Forelimb muscle (tissue), 1 donor: ENCODE results near the gene CPEB3. TPM values are rescaled to one million over a fixed set of nuclear protein-coding genes. Genes with fewer than 3 reads are reported as not detected.

Experiments
- DNase-seq: peaks from one replicate; pipeline ENCODE4 v3.0.0-alpha.2; 2013; ENCODE audit warnings: low read depth
- polyA plus RNA-seq: library from polyadenylated mRNA; unstranded; fragments of 120-200 nt; gene quantifications from one replicate; pipeline ENCODE4 v1.2.1, GENCODE V29; 2013; ENCODE audit not compliant: insufficient read length

The CPEB3 gene
- polyA plus RNA-seq, 1 donor = 3.7 TPM

DNA sequence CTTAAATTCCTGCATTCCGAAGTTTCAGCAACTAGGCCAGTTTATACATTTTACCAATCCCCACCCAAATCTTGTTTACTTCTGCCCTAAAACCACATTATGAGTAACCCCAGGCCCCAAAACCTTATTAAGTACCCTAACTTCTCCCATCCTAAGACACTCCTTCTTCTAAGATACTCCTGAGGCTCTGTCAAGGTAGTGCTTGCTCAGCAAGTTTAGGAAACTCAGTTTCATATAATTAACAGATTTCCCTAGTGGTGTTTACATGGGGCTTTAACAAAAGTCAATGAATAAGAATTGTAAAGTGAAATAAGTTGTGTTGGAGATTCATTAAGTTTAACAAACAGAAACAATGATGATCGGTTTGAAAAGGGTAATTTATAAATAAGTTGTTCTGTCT, 77.8 kb downstream of the CPEB3 start:
- DNase-seq = no peak

DNA sequence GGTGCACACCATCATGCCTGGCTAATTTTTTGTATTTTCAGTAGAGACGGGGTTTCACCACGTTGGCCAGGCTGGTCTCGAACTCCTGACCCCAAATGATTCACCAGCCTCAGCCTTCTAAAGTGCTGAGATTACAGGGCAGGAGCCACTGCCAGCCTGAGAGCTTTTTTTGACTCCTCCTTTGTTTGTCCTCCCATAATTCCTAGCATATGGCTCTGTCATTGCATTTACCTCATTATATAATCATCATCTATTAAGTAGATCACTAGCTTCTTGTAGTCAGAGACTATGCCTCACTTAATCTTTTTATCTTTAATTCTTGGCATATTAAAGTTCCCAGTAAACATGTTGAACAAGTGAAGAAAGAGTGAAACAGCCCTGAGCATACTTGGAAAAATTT, 82.1 kb downstream of the CPEB3 start:
- DNase-seq = no peak

DNA sequence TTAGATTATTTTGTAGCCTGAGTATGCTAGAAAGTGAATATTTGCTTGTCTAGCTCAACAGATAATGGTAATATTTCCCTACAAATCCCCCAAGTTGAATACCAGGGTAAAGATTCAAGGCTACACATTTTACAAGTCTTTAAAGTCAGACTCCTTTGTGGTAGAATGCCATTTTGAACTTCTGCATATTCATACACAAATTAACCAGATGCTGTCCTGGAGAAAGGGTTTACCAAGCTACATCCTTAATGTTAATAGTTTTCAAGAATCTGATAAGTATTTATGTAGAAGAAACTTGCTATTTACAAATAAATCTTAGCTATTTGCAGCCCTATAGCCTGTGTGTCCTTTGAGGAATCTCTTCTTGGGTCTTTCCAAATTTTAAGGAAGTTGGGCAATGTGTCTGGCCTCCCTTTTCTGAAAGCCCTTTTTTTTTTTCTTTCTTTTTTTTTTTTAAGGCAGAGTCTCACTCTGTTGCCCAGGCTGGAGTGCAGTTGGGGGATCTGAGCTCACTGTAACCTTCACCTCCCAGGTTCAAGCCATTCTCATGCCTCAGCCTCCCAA, 82.6 kb downstream of the CPEB3 start:
- no peak for DNase-seq

DNA sequence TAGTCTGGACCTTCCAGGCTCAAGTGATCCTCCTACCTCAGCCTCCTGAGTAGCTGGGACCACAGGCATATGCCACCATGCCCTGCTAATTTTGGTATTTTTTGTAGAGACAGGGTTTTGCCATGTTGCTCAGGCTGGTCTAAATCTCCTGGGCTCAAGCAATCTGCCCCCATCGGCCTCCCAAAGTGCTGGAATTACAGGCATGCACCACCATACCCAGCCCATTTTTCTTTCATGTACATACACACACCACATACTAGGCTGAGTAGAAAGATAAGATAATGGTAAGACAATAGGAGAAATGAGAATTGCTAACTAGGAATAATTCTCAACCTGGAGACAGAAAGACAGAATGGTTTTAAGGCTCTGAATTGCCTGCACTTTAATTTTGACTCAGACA, 83.8 kb downstream of the CPEB3 start:
- DNase-seq = no peak

DNA sequence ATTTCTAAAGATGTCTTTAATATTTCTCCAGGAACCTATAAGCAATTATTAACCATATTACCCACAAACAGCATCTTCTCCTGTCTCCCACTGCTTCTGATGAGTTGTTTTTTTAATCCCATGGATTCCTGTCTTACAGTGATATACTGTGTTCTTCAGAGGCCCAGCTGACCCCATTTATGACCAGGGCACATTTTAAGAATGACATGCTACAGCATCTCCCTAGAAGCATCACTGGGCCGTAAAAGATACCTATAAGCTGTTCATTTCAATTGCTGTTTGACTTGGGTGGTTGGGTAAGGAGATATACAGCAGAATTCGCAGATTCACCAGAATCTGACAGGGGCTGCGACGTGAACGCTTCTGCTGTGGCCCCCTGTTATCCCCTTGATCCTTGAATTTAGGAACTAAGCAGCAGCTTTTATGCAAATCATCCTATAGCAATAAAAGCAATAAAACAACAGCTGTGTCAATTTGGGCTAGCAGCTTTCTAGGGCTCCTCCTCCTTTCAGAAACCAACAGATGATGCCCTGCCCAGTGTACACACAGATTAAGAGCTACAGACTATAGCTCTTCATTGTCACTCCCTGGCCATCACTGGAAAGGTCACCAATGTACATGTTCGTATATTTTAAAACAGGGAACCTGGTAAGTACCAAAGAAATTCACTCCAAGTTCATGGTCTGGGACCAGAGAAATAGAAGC, 86.8 kb downstream of the CPEB3 start:
- no peak for DNase-seq

DNA sequence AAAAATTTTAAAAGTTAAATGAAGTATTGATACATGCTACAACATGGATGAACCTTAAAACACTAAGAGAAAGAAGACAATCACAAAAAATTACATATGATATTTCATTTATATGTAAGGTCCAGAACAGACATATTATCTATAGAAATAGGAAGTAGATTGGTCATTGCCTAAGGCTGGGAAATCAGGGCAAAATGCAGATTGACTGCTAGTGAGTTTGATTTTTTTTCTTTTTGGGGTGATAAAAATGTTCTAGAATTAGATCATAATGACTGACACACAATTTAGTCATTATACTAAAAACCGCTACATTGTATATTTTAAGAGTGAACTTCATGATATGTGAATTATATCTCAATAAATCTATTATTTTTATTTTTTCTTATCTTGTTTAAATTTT, 88.3 kb downstream of the CPEB3 start:
- no peak for DNase-seq

DNA sequence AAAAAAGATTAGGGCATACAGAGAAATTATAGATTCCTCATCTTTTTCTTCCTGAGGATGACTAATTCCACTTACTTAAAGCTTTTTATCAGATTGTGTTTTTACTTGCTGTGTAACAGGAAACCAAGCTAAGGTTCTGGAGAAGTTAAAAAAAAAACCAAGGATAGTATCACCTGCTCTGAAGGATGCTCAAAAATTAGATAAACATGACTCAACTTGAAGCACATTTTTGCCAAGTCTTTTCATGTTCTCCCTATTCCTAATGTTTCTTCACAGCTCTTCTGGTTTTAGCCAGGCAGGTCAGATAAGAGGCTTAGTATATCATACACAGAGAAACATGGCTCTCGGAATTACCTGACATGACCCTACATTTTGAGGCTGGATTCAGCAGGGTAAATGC, 90.3 kb downstream of the CPEB3 start:
- DNase-seq = no peak

DNA sequence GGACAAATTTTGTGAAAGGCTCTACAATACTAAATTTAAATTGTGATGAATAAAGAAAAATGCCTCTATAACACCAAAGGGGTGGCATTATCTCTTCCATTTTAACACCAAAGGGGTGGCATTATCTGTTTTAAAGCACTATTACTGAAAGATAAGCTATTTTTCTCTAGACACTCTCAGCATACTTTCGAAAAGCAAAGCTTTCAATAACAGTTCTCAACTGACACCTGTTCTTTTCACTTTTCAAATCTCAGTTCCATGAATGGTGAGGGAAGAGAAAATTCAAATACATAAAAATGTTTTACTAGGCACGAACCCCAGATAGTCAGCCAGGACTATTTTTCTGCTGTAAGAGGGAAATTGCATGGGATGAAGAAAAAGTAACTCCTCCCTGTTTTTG, 103.8 kb downstream of the CPEB3 start:
- DNase-seq = no peak

DNA sequence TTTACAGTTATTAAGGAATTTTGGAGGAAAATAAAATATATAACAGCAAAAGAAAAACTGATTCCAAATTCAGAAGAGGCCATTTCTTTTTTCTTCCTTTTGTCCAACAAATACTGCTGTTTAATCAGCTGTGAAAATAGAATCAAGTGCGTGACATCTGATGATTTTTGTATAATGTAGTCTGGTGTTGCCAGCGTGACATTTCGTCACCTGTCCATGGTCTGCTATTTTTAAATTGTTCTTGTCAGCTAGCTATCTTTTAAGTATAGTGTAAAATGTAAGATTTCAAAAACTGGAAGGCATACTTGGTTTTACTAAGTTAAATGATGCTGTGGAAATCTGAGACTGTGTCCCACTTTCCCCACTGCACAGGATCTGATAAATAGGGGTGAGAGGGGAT, 105.9 kb downstream of the CPEB3 start:
- no peak for DNase-seq

DNA sequence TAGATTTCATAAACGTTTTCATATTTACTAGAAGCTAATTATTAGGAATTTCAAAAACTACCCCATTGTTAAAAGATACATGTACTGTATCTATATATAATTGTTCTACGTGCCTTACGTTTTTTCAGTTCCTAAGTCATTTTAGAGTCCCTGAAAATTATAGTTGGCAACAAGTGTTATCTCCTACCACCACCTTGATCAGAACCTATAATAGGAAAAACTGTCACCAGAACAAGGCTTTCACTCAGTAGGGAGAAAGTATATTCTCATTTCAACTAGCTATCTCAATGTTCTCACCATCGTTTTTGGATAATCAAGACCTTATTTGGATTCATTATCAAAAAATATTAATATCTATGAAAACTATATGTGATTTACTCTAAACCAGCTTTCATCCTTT, 107.7 kb downstream of the CPEB3 start:
- DNase-seq = no peak

DNA sequence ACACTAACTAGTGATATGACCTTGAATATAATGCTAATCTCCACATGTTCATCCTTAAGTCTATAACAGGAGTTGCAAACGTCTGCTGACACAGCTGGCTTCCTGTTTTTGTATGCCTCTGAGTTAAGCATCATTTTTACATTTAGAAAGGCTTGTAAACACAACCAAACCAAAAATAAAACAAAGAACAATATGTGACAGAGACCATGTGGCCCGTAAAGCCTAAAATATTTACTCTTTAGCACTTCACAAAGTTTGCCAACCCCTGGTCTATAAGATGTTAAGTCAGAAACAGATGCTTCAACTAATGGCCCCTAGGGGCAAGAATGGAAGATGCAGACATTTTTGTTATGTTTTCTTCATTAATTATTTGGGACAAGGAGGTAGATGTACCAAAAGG, 109.3 kb downstream of the CPEB3 start:
- peak; percentile 17 for DNase-seq

DNA sequence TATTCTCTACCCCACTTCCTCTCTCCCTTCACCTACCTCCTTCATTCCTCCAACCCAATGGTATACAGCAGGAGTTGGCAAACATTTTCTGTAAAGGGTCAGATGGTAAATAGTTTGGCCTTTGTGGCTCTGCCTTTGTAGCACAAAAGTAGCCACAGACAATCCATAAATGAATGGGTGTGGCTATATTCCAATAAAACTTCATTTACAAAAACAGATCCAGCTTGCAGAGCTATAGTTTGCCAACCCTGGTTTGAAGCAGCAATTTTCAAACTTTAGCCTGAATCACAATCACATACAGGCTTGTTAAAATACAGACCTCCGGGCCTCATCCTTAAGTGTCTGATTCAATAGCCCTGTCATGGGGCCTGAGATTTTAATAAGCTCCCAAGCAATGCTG, 110.5 kb downstream of the CPEB3 start:
- DNase-seq = no peak

DNA sequence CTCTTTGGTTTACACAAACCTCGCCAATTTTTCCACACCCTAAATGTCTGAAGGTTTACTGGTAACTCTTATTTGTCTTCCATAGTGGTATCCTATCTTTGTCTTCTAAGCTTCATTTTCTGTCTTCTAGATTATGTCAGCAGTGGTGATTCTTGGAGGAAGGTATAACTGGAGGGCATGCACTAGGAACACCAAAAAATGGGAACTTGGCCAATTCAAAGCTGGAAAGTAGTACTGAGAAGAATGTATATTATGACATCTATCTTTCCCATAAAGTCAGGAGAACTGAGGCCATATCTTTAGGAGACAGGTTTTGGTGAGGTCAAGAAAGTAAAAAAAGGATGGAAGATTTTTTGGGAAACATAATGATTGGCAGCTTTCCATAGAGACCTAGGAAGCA, 113.3 kb downstream of the CPEB3 start:
- no peak for DNase-seq

DNA sequence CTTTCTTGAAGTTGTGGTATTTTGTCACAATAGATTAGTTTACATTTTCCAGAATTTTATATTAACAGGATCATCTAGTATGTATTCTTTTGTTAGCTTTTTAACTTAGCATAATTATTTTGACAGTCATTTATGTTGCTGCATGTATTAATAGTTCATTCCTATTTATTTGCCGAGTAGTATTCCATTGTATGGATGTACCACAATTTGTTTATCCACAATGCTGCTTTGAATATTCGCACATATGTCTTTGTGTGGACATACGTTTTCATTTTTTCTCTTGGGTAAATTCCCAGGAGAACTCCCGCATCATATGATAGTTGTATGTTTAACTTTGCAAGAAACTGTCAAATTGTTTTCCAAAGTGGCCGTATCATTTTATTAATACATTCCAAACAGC, 115.7 kb downstream of the CPEB3 start:
- no peak for DNase-seq

DNA sequence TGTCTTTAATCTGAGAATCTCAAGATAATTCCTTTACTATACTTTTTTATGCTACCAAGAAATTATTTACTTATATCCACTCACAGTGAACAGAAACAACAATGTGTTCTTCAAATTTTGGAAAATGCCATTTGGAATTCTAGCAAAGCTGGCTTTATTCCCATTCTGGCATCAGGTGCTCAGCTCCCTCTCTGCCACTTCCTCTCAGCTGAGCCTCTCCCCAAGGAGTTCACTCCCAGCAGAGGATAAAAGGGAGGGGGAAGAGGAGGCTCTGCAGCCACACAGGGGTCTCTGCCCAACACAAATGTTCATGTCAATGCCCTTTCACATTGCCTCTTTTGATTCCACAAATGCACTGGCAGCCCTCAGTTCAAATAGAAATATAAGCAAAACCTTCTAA, 116.9 kb downstream of the CPEB3 start:
- DNase-seq = no peak

DNA sequence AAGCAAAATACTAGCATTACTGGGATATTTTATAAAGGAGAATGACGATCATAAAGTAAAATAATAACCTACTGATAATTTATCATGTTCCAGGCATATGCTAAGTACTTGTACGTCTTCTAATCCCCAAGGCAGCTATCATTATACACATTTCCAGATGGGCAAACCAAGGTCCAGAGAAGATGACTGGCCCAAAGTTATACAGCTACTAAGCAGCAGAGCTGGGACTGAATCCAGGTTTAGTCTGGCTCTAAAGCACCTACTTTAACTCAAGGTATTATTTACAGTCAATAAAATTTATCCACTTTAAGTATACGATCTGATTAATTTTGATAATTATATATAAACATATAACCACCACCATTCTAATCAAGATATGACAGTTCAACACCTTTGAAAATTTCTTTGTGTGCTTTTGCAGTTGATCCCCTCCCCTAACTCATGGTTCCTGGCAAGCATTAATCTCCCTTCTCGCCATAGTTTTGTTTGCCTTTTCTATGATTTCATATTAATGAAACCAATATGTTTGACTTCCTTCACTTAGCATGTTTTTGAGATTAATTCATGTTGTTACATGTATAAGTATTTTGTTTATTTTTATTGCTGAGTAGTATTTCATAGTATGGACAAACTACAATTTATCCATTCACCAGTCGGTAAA, 126.7 kb downstream of the CPEB3 start:
- peak; percentile 58 for DNase-seq

DNA sequence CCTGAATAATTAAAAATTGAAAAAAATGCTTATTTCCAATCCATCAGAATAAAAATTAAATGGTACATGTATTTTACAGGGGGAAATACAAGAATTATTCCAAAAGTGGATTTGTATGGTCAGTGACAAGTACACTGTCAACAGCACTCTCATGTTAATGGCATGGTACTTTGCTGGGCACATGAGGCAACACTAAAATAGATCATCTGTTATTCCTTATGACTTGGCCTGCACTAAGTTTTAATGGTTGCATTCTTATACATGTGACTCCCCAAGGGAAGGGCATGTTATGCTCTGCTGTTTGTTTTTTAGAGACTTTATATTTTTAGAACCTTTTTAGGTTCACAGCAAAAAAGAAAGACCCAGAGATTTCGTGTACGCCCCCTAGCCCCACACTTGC, 128.3 kb downstream of the CPEB3 start:
- no peak for DNase-seq

DNA sequence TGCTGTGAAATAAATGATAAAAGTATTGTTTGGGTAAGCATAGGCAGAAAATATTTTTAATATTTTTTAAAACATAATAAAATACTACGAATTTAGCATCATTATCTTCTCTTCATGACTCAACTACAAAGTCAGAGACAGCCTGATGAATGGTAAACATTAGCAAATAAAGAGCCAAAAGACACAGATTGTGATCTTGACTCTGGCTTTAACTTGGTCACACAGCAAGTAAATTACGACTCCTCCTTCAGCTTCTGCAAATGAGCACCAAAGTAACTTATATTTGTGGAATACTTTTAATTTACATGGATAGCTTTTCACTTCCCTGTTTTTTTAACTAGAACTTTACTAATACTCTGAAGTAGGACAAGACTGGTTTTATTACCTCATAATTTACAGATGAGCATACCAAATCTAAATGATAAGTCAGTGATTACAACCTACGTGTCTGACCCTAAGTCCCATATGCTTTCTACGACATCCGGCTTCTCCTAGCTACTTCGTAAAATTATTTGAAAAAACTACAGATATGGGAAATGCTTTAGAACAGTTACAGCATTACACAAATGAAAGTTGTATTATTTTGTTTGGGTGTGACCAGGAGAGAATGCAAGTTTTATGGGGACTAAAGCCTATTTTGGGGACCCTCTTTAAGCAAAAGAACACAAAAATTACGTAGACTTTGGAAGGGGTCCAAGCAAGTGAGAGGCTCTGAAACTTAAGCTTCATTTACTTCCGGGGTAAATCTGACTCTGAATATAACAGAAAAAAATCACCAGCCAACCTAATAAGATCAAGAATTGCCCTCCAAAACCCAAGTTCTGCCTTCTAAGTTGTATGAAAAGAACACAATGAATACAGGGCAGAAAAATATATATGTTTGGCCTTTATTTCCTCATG, 133.8 kb downstream of the CPEB3 start:
- no peak for DNase-seq

DNA sequence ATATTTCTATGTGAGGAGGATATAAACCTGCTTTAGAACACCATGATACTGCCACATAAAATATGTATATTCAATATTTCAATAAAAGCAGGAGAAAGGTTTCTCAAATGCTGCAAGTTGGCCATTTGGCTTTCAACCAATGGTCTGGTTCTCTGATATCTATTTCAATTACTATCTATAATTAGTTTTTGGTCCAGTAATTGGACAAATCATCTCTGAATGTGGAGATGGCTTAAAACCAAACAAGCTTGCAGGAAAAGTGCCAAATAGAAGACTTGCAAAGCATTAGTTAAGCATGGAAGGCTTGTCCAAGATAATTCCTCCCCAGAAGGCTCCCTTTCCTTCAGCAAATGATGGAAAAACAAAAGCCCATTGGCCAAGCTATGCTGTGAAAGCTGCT, 140.1 kb downstream of the CPEB3 start:
- DNase-seq = no peak

DNA sequence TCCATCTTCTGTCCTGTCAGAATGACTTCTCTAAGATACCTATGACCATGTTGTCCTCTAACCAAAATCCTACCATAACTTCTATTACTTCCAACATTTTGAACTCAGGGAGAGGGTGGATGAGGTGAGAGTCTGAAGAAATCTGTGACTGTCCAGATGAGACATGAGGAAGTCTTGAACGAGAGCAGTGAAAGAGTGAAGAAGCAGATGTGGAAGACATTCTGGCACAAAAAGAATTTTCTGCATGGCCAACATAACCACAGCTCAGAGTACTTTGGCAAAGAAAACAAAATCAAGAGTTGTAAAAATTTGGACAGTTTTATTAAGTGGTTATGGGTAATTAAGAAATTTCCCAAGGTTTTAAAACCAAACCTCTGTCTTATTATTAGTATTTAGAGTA, 141.6 kb downstream of the CPEB3 start:
- no peak for DNase-seq

DNA sequence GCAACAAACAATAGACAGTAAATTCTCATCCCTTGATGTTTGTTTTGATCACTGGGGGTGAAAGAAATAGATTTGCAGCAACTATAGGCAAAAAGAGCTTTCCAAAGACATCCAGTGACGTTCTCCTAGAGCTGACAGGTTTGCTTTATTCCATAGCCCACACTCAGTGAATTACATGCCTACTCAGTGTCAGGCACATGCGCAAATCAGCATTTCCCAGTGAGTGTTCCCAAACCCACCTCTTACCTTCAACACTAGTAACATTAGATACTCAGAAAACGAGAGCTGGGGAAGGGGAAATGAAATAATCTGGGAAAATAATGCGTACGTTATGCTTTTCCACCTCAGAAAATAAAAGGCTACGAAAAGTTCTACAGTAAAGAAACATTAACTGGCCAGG, 144.1 kb downstream of the CPEB3 start:
- DNase-seq = no peak

DNA sequence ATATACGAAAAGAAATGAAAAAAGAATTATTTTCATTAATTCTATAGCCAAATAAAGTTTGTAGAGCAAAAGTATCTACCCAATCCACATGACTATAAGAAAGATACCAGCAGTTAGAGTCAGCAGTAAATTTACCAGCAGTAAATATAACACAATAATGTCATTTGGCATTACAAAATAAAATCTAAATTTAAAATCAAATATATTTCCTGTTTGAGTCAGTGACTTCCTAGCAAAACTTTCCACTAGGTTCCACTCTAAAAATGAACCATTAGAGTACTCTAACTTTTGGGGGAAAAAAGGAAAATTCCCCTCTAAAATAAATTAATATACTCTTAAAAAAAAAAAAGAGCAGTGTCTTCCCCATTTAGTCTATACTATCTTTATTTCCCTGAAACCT, 144.8 kb downstream of the CPEB3 start:
- no peak for DNase-seq

DNA sequence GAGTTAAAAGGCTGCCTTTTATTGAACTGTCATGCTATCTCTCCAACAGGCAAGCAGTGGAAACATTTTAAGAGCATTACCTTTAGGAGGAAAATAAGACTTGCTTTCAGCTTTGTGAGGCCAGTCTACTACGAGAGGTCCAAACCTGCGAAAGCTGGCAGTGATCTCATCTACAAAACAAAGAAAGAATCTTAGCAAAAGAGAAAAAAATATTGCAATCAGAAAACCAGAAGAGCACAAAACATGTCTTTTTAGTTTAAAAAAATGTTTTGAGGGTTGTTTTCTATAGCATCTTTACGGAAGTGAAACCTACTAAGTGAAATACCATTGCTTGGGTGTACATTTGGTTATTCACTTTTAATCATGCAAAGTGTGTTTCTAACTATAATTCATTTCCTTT, 147.9 kb downstream of the CPEB3 start:
- DNase-seq = no peak
